NCI-H187 treated with DMSO at 0.1 percent for 48 hours (cell line): ENCODE data around the gene PLD5.

Experiments used
- DNase-seq: peaks from one replicate; lab custom pipeline; 2025; lab: John Stamatoyannopoulos, UW

The PLD5 gene

DNA sequence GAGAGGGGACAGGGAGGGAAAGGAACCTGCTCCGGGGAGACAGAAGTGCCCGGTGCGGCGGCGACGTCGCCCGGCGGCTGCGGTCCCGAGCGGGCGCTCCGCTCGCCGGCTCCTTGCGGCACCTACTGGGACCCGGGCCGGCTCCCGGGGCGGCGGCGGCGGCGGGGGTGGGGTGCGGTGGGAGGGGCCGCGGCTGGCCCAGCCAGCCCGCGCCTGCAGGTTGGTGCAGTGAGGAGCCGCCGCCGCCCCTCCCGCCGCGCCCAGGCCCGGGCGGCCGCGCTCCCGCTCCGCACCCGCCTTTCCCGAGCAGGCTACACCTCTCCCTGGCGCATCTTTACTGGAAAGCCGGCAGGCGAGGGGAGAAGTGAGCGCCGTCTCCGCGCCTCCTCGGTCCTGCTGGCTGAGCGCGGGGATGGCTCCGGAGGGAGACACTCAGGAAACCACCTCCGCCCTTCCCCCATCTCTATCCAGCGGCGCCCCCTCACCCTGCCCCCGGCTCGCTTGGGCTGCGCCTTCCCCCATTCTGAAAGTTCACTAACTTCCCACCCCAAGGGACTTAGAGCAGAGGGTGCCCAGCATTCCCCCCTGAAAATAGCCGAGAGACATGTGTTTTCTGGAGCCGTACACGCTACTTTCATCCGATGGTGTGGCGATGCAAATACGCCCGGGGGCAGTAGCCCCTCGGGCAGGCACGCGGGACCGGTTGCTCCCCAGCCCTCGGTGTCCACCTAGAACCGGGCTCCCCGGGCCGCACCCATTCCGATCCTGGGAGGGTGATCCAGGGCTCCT lies at the start of gene PLD5:
TSS of gene PLD5 (minus strand) at position 127 of the 789 bp plus-strand sequence.
- DNase-seq: no peak

DNA sequence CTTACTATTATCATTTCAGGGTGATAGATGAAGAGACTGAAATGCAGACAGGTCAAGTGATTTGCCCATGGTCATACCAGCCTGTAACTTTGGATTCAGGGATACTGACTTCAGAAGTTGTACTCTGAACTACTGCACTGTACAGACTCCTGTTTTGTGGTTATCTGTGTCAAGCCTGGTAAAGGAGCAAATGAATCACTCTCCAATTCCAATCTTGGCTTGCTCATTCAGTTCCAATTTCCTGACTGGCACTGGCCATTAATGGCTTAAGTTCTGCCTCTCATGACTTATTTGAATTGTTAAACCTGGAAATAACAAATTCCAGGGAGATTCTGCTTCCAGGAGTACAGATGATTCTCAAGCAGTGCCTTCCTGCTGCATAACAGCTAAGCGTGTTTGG lies 45.4 kb upstream of the PLD5 start:
- DNase-seq: no peak

DNA sequence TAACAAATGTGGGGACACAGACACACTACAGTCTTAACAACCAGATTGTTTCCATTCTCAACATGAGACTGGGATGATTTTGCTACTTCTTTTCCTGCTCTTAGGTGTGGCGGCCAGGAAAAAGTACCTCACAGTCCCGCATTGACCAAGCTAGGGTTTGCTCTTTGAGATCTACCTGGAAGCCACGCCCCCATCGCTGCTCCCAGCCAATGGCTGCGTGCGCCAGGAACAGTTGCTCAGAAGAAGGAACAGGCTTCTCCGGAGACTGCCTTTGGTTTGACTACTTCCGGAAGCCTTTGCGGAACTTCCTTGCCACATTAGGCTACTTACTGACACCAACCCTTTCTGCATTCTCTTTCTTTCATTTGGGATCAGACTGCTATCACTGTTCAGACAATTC lies 44.2 kb upstream of the PLD5 start:
- no peak for DNase-seq

DNA sequence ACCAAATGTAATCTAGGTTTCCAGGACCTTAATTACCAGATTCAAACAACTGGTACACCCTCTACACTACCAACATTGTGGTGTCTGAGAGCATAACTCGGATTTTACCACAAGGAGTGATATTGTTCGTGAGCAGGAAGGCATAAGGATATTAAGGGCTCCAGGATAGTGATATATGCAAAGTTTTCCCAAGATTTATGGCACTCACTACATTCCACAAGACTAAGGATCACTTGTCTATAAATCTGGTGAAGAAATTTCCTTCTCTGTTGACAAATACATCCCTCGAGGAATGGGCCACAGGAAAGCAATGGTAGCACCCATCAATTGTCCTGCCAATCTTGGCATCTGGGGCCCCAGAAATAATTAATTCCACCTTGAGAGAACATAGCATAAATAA lies 43.1 kb upstream of the PLD5 start:
- no peak for DNase-seq

DNA sequence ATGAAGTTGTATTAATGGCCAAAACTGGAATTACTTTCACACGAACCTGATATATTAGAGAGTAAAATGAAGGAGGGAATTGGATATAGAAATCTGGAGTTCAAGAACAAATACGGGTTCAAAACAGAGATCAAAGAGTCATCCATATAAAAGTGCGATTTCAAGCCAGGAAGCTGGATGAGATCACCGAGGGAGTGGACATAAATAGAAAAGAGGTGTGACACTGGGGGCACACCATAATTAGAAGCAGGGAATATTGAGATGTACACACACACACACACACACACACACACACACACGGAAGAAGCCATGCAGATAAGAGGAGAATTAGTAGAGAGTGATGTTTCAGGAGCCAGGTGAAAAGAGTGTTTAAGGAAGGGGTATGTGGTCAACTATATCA lies 32.3 kb upstream of the PLD5 start:
- no peak for DNase-seq

DNA sequence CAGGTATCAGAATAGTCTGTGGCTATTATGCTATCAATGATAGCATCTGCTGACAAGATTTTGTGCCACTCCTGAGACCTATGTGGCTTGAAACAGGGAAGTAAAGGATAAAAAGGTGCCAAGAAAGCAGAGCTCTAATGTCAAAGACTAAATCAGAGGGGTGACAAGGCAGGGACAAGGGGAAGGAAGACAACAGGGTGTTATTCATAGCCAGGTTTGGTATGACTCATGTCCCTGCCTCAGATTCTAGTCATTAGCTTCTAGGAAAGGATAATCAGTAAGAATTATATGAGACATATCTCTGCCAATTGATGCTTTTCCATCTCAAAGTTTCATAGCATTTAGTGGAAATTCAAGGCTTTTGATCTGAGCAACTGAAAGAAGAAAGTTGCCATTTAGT lies 31.8 kb upstream of the PLD5 start:
- no peak for DNase-seq

DNA sequence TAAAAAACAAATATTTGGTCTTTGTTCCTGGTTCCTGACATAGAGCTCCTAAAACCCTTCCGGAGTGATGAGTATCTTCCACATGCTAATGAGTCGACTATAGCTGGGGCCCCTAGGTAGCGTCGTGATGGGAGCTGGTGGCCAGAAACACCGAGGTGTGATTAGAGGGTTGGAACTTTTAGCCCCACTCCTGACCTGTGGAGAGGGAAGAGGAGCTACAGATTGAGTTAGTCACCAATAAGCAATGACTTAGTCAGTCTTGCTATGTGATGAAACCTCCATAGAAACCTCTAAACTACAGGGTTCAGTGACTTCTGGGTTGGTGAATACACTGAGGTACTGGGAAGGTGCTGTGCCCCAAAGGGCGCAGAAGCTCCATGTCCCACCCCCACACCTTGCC lies 30.1 kb upstream of the PLD5 start:
- DNase-seq: no peak

DNA sequence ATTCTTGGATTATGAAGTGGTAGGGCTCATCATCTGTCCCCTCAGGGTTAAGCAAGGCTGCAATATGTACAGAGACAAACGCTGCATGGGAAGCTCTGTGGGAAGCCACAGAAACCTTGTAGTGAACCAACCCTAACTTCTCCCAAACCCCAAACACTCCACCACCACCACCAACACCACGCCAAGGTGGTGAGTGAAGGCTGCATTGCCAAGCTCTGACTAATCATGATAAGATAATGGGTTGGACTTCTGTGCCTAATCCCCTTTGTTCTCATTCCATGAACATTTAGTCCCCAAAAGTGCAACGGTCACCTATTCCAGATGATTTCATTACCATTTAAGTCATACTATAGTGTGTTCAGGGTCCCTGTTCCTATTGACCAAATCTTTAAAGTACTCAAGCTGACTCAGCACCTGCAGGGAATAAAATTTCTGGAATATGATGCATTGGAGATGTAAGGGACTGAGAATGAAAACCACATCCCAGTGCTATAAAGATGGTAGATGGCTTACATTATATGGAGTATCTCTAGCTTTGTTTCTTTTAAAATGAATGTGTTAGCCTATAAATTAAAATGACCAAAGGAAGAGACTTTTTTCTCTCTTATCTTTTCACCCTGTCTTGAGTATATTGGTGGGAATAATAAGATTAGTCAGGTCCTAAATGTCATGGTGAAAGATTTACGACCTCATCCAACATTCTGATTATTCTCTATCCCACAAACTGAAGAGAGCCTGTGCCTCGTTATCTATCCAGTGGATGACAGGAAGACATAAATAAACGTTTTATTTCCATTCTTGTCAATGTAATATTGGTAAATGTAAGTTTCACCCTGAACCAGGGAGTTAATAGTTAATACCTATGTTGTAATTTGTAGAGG lies 22.6 kb upstream of the PLD5 start:
- DNase-seq: no peak

DNA sequence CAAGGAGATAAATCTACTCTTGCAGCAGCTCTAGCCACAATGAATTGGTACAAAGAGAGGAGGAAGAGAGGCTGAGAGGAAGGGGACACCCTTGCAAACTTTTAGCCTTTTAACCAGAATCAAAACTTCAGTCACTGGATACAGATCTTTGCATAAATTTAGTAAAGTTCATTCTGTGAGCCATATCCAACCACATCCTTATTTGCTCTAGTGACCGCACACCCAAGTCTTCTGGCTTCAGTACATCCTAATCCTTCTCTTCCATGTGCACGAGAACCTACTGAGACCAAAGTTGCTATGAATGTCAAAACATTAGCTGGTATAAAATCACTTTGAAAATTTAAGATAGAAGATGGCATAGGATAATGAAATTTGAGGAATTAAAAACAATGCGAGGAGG lies 21.9 kb upstream of the PLD5 start:
- DNase-seq: no peak

DNA sequence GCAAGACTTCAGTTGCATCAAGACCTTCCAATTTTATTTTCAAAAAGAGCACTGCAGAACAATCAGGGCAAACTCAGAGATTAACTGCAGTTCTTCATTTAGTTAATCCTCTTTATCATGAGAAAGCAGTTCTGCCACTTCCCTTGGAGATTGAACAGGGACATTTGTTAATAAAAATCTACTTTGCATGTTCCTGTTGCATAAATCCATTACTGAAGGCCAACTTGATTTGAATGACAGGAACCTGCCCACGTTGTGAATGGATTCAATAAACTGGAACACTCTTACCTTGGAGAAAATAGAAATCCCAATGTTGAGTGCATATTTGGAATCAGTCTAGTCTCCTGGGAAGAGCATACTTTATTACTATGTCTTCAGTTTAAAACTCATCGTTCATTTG lies 19.6 kb upstream of the PLD5 start:
- DNase-seq: no peak

DNA sequence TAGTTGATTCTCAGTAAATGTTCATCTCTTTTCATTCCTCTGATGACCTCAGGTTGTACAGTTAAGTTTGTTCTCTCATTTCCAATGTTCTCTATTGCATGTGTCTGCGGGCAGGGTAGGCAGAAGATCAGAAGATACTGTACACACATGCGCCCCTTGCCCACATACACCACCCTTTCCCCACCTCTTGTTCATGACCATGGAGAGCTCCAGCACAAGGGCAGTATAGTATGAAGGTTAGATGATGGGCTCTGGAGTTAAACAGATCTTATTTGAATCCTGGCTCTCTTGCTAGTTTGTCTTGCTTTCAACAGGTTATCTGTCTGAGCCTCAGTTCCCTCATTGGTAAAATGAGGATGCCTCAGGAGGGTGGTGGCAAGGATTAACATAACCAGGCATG lies 17.8 kb upstream of the PLD5 start:
- no peak for DNase-seq

DNA sequence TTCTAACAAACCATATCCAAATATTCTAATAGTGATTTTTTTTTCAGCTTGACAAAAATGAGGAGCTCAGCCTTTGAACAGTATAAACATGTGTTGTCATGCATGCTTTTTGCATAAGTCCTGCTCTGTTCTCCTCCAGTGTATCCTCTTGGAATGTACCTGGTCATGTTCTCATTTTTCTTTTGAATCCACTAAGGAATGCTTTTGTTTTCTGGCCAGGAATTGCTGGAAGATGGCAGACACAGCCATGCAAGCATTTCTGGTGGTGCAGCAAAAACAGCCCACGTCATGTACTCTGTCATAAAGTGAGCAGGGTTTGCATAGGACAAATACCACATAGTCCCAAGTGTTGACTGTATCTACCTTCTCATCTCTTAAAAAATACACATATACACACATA lies 11.5 kb upstream of the PLD5 start:
- DNase-seq: no peak

DNA sequence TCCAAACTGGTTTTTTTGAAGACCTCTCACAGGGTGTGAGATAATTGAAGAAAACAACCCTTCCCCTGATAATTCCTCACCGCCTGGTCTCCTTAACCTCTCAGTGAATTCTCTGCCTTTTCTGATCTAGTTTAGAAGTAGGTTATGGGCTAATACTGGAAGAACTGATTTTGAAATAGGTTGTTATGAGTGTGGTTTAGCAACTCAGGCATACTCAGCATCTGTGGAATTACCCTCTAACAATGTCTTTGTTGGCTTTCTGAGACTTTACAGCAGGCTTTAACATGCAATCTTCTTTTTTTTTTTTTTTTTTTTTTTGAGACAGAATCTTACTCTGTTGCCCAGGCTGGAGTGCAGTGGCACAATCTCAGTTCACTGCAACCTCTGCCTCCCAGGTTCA lies 10.3 kb upstream of the PLD5 start:
- no peak for DNase-seq

DNA sequence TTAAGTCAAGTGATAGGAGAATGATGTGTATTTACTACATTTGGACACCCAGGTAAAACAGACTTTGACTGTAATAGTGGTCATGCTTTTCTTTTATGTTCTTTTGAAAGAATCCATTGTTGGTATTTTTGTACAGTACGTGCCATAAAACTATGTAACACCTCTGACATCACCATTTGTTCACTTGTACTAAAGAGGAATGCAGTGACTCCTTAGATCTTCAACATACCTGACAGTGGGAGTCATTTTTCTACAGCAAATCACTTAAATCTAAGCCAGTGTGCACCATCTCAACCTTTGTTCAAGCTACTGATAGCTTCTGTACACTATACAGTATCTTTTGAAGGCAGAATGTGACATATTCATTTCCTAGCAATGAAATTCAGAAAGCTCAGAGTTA lies 6.3 kb upstream of the PLD5 start:
- no peak for DNase-seq

DNA sequence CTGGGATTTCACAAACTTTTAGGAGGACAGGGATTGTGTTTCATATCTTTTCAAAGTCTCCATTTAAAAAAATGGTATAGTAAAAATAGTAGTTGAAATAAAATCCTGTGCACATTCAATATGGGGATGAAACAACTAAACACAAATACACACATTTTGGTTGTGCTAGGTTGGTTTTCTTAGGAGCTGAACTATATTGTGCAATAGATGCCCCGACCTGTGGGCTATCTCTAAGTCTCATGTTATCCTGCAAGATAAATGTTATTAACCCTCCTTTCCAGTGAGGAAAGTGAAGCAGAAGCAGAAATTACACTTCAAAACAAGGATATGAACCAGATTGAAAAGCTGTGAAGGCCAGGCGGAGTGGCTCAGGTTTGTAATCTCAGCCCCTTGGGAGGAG lies 1.3 kb upstream of the PLD5 start:
- DNase-seq: no peak

DNA sequence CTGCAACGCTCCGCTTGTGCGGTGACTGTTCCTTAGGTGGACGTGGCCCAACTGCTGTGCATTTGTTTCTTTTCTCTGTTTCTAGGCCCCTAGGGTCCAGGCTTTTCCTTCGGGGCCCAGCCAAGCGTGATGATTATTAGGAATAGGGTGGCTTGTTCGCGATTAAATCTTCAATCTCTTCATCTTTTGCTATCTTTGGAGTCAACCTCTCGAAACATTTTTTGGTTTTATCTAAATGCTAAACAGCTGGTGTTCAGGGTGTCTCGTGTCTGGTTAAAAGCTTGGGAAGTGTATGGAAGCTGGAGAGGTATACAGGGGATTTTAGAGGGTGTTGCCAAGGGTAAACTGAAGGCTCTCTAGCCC lies 844 bp upstream of the PLD5 start:
- DNase-seq: no peak

DNA sequence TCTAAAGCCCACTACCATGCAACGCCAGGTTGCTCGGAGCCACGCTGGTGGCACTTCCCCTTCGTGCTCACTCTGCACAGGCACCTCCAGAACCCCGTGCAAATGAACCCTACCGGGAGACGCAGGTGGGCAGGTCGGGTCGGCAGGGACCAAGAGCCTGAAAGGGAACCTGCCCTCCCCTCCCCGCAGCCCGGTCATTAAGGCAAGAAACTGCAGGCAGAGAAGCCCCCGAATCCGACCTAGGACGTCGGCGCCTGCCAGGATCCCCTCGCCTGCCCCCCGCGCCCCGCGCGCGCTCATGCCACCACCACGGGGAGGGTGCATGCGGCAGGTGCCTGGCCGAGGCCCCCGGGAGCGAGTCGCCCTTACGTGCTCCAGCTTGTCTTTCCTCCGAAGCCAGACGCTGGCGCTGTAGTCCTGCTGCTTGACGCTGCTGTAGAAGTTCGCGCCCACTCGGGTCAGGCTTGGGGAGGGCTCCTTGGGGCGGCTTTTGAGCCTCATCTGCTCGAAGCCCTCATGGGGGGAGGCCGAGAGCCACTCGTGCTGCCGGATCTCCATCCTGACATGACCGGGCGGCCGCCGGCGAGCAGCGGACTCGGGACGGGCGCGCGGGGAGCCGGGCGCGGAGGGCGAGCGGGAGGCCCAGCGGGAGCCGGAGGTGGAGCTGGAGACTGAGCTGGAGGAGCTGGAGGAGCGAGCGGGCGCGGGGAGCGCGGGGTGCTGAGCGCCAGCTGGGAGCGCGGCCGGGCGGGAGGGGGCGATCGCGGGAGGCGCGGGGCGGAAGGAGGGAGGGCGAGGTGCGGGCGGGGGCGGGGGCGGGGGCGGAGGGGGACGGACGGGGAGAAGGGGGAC lies 552 bp downstream of the PLD5 start:
- DNase-seq: no peak

DNA sequence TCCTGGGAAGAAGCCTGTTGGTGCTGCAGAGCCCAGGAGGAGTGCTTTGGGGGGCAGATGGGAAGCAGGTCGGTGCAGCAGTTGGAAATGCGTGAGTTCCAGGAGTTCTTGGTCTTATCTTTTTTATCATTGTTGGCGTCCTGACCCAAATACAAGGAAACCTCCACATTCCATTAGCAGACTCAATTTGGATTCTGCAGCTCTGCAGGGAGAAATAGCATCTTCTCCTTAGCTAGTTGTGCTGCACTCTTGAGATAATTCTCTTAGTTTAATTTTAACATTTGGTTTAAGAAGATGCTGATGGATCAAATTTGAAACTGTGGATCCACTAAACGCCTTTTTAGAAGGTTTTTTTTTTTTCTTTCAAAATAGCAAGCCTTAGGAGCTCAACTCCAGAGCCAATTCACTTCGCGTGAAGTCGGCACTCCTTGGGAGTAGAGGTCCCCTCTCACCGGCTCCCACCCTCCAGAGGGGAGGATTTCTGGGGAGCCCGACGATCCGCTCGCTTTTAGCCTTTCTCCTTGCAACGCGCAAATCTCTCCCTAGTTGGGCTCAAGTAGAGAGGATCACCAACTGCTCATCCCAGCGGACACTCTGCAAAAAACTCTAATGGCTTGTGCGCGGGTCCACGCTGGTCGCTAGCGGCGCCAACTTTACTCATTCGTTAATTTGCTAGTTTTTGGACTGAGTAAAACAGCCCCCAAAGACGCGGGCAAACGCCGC lies 1.3 kb downstream of the PLD5 start:
- no peak for DNase-seq

DNA sequence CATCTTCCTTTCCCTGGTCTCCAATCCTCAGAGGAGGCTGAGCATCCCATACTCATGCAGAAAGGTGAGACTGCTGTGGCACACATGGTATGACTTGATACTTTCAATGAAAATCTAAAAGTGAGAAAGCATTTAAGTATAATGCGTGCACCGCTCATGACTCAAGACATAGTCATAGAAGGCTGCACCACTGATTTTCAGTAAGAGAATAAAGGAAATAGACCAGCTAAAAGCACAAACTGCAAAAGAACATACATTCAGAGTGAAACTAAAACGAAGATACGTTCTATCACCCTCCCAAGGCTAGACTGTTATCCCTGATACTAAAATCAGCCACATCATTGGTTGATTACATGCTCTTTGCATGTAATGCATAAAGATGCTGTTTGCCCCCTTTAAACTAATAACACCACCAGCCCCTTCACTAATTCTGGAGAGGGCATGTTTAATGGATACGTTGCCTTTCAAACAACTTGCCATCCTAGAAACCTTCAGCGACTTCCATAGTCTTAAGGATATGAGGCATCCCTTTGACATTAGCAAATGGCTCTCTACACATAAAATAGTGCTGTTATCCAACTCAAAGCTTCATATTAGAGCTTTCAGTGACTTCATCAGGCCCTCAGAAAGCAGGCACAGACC lies 2.1 kb downstream of the PLD5 start:
- no peak for DNase-seq

DNA sequence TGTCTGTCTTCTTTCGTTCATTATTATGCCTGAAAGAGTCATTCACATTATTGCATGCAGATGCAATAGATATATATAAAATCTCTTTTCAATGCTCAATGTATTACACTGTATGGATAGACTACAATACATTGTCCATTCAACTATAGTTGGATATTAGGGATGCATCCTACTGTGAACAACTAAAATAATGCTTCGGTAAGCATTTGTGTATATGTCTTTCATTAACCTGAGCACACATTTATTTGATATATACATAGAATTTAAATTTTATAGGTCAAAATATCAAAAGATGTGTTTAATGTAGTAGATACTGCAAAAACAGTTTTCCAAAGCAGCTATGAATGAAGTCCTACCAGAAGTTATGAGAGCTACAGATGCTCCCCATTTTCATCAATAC lies 8.9 kb downstream of the PLD5 start:
- DNase-seq: no peak

DNA sequence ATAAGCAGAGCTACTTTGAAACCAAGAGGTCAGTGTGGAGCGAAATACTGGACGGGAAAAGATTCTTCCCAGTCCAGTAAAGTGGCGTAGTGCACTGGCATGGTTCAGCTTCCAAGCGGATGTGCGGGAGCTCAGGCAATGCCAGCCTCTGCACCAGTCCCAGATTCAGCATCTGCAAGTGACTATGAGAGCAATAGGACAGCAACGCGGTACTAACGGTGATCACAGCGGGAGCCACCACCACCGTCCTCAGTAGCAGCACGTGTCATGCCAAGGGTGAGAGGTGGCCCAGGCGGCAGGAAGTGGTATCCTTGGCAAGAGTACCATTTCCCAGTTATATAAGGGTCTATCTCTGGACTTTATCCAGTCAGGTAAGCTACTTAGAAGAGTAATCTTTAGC lies 17.8 kb downstream of the PLD5 start:
- no peak for DNase-seq
